Upper lobe of right lung (tissue), 1 donor: Measurements from ENCODE around the gene ARL6IP4. TPM values are rescaled to one million over a fixed set of nuclear protein-coding genes. Genes with fewer than 3 reads are reported as not detected.

Source experiments
- ATAC-seq: fragments of 200-7000 bp; cut with Tn5 transposase; one replicate; pipeline ENCODE4 v1.9.1; 2020; ENCODE audit warnings: mild to moderate bottlenecking, moderate library complexity
- DNase-seq: peaks from one replicate; pipeline ENCODE4 v3.0.0-alpha.2; 2020
- H3K27ac ChIP-seq: fragments of 200-600 bp; one replicate; pipeline ENCODE4 v1.8.0; 2022
- H3K27me3 ChIP-seq: fragments of 200-600 bp; one replicate; pipeline ENCODE4 v1.8.0; 2022; ENCODE audit warnings: mild to moderate bottlenecking
- H3K36me3 ChIP-seq: fragments of 200-600 bp; one replicate; pipeline ENCODE4 v1.8.0; 2022
- H3K4me1 ChIP-seq: fragments of 200-600 bp; one replicate; pipeline ENCODE4 v1.8.0; 2022
- H3K4me3 ChIP-seq: fragments of 200-600 bp; one replicate; pipeline ENCODE4 v1.8.0; 2022; ENCODE audit warnings: mild to moderate bottlenecking
- H3K9me3 ChIP-seq: fragments of 200-600 bp; one replicate; pipeline ENCODE4 v1.8.0; 2022
- CTCF ChIP-seq: fragments of 200-600 bp; IDR thresholded peaks from one replicate; pipeline ENCODE4 v1.8.0; 2022; ENCODE audit warnings: antibody characterized with exemption
- intact Hi-C: fragments of 100-400 bp; cut with DNase I; formaldehyde crosslinking; loops from one replicate; pipeline ENCODE4 v1.11.0; 2022
- total RNA-seq: library from RNA; stranded (reverse); fragmentation: NEBNext Ultra II Directional; extraction: Animal tissue kit (Norgen Biotek cat#: 25700); gene quantifications from one replicate; pipeline ENCODE4 v1.2.1, GENCODE V29; 2021
- donor health status: DM: no; HTN: yes; CAD: no; lungs with severe emphysema.

The ARL6IP4 gene
- total RNA-seq, 1 donor from 2014 or later, result 124 TPM

GRCh38 chr12:122974274-122974891 lies 6.1 kb upstream of the ARL6IP4 start:
- Histone ChIP-seq H3K4me3 (peak overlapping the region; percentile 97), H3K4me1 (peaks cover 25% of the 10 kb centered on the region), H3K9me3 (no peaks in the 10 kb centered on the region), H3K36me3 (no peaks in the 10 kb centered on the region), H3K27ac (peak overlapping the region; percentile 98), H3K27me3 (no peaks in the 10 kb centered on the region)
- TF ChIP-seq CTCF, result no peak
- ATAC-seq, result peak; percentile 96
- intact Hi-C loops, result no loop called here
- peak; percentile 99 for DNase-seq

- peak; percentile 96 for DNase-seq
- Histone ChIP-seq H3K36me3 (no peaks in the 10 kb centered on the region), H3K4me1 (peaks cover 33% of the 10 kb centered on the region), H3K27ac (peak within 1 kb of the TSS; percentile 98), H3K27me3 (no peaks in the 10 kb centered on the region), H3K9me3 (no peaks in the 10 kb centered on the region), H3K4me3 (peak within 1 kb of the TSS; percentile 97)
- peak; percentile 92 for ATAC-seq
- intact Hi-C loops, result no loop called here
- no peak for TF ChIP-seq CTCF
Observed at GRCh38 chr12:122974892-122975789, 5.3 kb upstream of the ARL6IP4 start, which contains the start of gene OGFOD2. TSS of gene OGFOD2 (plus strand) at chr12:122975244. CDS start at chr12:122975252, 8 bp downstream.

GRCh38 chr12:122975790-122976647 lies 4.5 kb upstream of the ARL6IP4 start:
- DNase-seq (no peak), ATAC-seq (no peak)
- TF ChIP-seq CTCF, result no peak
- intact Hi-C loops, result no loop called here
- no peaks in the 10 kb centered on the region for H3K9me3 ChIP-seq
- H3K36me3 ChIP-seq, result no peaks in the 10 kb centered on the region
- peaks cover 33% of the 10 kb centered on the region for H3K4me1 ChIP-seq
- H3K4me3 ChIP-seq, result peak overlapping the region; percentile 97
- H3K27me3 ChIP-seq, result no peaks in the 10 kb centered on the region
- peak overlapping the region; percentile 98 for H3K27ac ChIP-seq

GRCh38 chr12:122976648-122976975 lies 3.9 kb upstream of the ARL6IP4 start:
- Histone ChIP-seq H3K27me3 (no peaks in the 10 kb centered on the region), H3K36me3 (no peaks in the 10 kb centered on the region), H3K27ac (no peak overlapping the region), H3K9me3 (no peaks in the 10 kb centered on the region), H3K4me1 (peaks cover 39% of the 10 kb centered on the region), H3K4me3 (peak overlapping the region; percentile 97)
- DNase-seq (peak; percentile 65), ATAC-seq (no peak)
- no peak for TF ChIP-seq CTCF
- intact Hi-C loops, result no loop called here

- Histone ChIP-seq H3K36me3 (no peaks in the 10 kb centered on the region), H3K27me3 (no peaks in the 10 kb centered on the region), H3K9me3 (no peaks in the 10 kb centered on the region), H3K4me1 (peaks cover 44% of the 10 kb centered on the region), H3K27ac (no peak overlapping the region), H3K4me3 (no peak overlapping the region)
- ATAC-seq, result no peak
- TF ChIP-seq CTCF, result no peak
- DNase-seq, result no peak
- intact Hi-C loops, result no loop called here
Observed at GRCh38 chr12:122977153-122977552, 3.3 kb upstream of the ARL6IP4 start.
